HFF-Myc (cell line): Measurements from ENCODE around the gene TBCE.
"Not testable (repeated sequence)": the region's sequence is repeated elsewhere in the genome, so short reads cannot be mapped to it uniquely, and the experiment has no call there.

Experiments
- DNase-seq: peaks from one replicate; pipeline ENCODE4 v3.0.0-alpha.2; 2011; ENCODE audit warnings: low read depth; ENCODE audit errors: extremely low read depth
- H3K4me3 ChIP-seq: replicated peaks from 2 replicates; pipeline ENCODE4 v1.5.1; 2011; ENCODE audit warnings: low read depth, mild to moderate bottlenecking, control low read depth, low read length
- CTCF ChIP-seq: IDR thresholded peaks from 2 replicates; pipeline ENCODE4 v1.5.1; 2012; ENCODE audit warnings: mild to moderate bottlenecking, low read depth, low read length, control low read depth; ENCODE audit errors: missing control alignments

Gene TBCE

GRCh38 chr1:235351898-235352297, 15.3 kb upstream of the TBCE start:
- TF ChIP-seq CTCF = no peak

GRCh38 chr1:235357485-235358373, 9.5 kb upstream of the TBCE start:
- TF ChIP-seq CTCF = no peak
- no peak overlapping the region for H3K4me3 ChIP-seq
- no peak for DNase-seq

More at GRCh38 chr1:235351898-235352297, 15.3 kb upstream of the TBCE start:
- DNase-seq = no peak
- no peak overlapping the region for H3K4me3 ChIP-seq

- TF ChIP-seq CTCF = no peak
- no peak for DNase-seq
- H3K4me3 ChIP-seq = no peak overlapping the region
Measured at GRCh38 chr1:235358899-235359298, 8.3 kb upstream of the TBCE start.

- not testable (repeated sequence) for DNase-seq, H3K4me3 ChIP-seq
Measured at GRCh38 chr1:235364189-235364588, 3.0 kb upstream of the TBCE start.

- H3K4me3 ChIP-seq = no peak overlapping the region
- TF ChIP-seq CTCF = no peak
- no peak for DNase-seq
Measured at GRCh38 chr1:235366286-235366685, 941 bp upstream of the TBCE start.

- no peak for DNase-seq
- TF ChIP-seq CTCF = no peak
- H3K4me3 ChIP-seq = peak overlapping the region; percentile 84
Measured at GRCh38 chr1:235368428-235368827, 1.2 kb downstream of the TBCE start.

- DNase-seq = no peak
- H3K4me3 ChIP-seq = no peak overlapping the region
- TF ChIP-seq CTCF = no peak
Measured at GRCh38 chr1:235369802-235370201, 2.6 kb downstream of the TBCE start.
